ENCODE results near the gene C6orf89.
A peak's percentile ranks its signal among the peaks of the same experiment; 100 is the strongest.

C6orf89 gene, protein sequence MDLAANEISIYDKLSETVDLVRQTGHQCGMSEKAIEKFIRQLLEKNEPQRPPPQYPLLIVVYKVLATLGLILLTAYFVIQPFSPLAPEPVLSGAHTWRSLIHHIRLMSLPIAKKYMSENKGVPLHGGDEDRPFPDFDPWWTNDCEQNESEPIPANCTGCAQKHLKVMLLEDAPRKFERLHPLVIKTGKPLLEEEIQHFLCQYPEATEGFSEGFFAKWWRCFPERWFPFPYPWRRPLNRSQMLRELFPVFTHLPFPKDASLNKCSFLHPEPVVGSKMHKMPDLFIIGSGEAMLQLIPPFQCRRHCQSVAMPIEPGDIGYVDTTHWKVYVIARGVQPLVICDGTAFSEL

DNA sequence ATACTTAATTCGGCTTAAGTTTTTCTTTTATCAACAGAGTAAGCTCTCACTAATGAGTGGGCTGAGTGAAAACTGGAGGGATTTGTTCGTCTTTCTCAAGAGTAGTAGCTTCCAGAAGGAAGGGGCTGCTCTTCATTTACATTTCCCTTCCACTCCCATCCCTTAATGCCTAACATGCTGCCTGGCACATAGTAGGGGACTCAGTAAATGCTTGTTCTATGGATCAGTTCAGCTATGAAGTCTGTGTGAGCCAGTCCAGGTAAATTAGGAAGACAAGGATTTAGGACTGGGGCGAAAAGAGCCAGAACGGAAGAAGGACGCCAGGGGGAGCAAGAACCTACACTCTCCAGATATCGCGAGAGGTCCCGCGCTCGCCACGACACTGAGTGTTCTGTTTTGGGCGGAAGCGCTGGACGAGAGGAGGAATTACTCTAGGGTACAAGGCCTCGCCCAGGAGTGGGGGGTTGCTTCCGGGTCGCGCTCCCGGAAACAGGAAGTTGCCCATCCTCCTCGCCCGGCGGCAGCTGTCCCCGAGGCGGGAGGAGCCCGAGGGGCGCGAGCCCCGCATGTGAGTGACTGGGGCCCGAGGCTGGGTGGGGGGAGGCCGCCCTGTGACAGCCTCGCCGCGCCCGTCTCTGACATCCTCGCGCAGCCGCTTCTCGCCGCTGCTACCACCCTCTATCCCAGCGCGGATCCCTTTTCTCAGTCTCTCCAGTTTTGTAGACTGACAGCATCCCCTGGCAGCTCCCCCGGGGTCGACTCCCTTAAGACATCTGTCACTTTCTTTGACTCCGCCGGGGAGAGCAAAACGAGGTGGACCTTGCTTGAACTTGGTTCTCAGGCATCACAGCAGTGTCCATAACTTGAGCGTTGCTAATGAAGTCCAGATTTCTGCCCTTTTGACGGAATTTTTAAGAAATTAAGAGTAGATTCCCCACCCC is at the start of gene C6orf89:
C6orf89 (plus strand) TSS at position 492 of the 941 bp plus-strand sequence. CDS start 13,493 bp downstream, outside the sequence.
- peak; percentile 95 for DNase-seq

- DNase-seq, result no peak
Observed at GRCh38 chr6:36836111-36837021, 49.4 kb upstream of the C6orf89 start.

- no peak for DNase-seq
Observed at GRCh38 chr6:36837022-36837339, 48.8 kb upstream of the C6orf89 start.

DNA sequence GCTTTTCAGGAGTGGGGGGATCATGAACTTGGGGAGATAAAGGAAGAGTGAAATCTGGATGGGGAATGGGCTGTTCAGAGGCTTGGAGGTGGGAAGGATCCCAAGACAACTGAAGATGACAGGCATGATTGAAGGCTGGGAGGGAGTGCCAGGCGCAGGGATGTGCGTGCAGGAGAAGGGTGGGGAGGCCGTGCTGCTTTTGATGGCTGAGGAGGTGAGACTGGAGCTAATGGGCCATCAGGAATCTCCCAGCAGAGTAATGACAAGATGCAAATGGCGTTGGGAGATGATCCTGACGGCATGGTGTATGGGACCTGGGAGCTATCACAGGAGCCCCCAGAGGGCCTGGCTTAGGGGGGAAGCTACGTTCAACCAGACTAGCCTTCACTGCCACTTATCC is 48.1 kb upstream of the C6orf89 start:
- DNase-seq, result no peak

GRCh38 chr6:36838896-36839748 is 46.6 kb upstream of the C6orf89 start, which contains the start of gene CPNE5:
Gene CPNE5, minus strand, starts transcription at chr6:36839444. Its CDS starts 67 bp downstream, at chr6:36839377.
- DNase-seq, result no peak

DNA sequence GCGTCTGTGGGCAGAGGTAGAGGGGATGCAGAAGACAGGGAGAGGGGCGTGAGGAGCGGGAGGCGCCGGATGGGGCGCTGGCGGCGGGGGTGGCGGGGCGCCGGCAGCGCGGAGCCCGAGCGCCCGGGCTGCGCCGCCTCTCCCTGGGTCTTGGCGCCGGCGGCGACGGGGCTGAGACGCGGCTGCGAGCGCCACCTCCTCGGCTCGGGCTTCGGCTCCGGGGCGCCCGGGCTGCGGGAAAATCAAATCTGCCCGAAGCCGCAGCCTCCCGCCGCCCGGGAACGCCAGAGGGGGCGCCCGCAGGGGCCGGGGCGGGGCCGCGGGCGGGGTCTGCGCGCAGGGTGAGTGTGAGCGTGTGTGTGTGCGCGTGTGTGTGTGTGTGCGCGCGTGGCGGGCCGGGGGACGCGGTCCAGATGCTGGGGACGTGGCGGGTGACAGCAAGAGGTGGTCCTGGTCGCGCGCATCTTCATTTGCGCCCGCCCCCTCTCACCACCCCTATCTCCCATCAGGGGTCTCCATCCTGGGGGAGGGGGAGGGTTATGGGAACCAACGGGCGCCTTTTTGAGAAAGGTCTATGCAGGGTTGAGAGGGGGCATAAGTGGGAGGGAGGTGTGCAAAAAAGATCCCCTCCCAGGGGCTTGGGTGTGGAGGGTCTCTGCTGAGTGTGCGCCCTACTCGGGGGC is 45.9 kb upstream of the C6orf89 start:
- peak; percentile 40 for DNase-seq

GRCh38 chr6:36840432-36841403 is 45.0 kb upstream of the C6orf89 start:
- no peak for DNase-seq

GRCh38 chr6:36841756-36842155 is 44.0 kb upstream of the C6orf89 start:
- no peak for DNase-seq

DNA sequence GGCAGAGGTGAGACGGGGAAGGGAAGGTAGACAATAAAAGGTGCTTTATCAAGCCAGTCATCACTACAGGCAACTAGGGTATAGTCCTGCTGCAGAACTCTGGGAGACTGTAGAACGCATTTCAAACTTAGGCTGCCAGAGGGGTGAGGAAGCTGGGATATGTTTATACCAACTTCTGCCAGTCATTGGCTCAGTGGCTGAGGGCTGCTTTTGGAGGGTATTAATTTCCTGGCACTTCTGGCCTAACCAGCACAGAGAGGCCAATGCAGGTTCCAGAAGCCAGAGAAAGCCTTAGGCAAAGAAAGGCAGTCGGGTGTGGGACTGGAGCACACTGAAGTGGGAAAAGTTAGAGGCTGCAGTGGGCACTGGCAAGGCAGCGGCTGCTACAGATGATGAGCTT is 42.6 kb upstream of the C6orf89 start:
- no peak for DNase-seq

DNA sequence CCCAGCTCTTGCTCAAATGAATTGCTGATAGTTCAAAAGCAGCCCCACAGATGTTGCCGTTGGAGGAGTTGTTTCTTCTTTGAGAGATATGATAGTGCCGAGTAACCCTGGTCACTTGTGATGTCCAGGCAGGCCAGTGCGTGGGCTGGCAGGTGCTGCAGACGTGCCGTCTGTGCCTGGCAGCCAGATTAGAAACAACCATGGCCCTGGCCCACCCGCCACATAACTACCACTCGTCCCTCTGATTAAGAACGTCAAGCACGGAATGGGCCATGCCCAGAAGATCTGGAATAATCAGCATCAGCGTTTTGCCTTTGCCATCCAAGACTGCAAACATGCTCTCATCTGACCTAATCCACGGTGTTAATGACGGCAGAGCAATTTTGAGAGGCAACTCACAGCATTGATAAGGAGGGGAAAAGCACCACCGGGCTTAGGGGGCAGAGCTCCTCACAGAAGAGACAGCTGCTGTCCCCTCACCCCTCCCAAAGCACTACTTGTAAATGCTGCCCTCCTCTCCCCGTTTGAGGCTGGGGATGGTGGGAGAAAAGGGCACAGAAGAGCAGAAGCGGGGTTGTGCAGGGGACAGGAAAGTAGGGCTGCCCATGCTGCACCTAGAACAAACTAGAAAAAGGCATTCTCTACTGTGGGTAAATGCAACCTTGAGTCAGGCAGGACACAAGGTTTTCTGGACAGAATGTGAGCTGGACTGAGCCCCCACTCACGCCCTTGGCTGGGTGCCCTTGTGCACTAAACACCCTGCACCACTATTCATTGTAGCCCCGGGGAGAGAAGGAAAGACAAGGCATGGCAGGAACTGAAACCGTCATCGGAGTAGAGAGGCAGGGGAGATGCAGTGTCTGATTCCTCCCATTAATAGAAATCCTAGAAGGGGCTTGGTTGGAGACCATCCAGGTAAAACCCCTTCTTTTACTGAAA is 41.3 kb upstream of the C6orf89 start:
- DNase-seq, result no peak

- no peak for DNase-seq
Observed at GRCh38 chr6:36845233-36845632, 40.5 kb upstream of the C6orf89 start.

- DNase-seq, result no peak
Observed at GRCh38 chr6:36847152-36847551, 38.6 kb upstream of the C6orf89 start.

- DNase-seq, result no peak
Observed at GRCh38 chr6:36847991-36848390, 37.8 kb upstream of the C6orf89 start.

- DNase-seq, result no peak
Observed at GRCh38 chr6:36848658-36849441, 36.9 kb upstream of the C6orf89 start.

GRCh38 chr6:36850021-36850420 is 35.7 kb upstream of the C6orf89 start:
- DNase-seq, result no peak

- DNase-seq, result no peak
Observed at GRCh38 chr6:36851149-36851614, 34.6 kb upstream of the C6orf89 start.

DNA sequence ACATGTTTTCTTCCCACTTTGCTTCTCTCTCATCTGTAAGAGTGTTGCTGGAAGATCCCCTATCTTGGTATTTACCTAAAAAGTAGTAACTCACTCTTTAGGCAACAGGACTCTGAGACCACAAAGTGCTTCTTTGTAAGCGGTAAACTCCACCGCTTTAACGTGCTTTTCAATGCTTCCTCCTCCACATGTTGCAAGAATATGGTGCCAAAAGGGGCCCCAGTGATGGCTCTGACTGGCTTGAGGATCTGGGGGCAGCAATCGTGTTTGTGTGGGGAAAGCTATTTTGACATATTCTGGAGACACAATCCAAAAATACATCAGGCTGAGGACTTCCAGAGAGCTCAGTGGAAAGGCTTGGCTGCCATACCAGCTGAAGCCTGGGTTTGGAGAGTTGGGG is 34.1 kb upstream of the C6orf89 start:
- no peak for DNase-seq

All from stimulated activated CD4-positive, alpha-beta T cell treated with anti-CD3 and anti-CD28 coated beads, Interleukin-12 subunit alpha, Interleukin-12 subunit beta, amount 100 ng/mL, for 4 hours (primary cell).